ENCODE data around the gene MAFB.

- TF ChIP-seq, protein P1, sequence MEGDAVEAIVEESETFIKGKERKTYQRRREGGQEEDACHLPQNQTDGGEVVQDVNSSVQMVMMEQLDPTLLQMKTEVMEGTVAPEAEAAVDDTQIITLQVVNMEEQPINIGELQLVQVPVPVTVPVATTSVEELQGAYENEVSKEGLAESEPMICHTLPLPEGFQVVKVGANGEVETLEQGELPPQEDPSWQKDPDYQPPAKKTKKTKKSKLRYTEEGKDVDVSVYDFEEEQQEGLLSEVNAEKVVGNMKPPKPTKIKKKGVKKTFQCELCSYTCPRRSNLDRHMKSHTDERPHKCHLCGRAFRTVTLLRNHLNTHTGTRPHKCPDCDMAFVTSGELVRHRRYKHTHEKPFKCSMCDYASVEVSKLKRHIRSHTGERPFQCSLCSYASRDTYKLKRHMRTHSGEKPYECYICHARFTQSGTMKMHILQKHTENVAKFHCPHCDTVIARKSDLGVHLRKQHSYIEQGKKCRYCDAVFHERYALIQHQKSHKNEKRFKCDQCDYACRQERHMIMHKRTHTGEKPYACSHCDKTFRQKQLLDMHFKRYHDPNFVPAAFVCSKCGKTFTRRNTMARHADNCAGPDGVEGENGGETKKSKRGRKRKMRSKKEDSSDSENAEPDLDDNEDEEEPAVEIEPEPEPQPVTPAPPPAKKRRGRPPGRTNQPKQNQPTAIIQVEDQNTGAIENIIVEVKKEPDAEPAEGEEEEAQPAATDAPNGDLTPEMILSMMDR (IDR thresholded peaks at IDR 0.05), result no peak
- no peak for TF ChIP-seq POLR2A (IDR thresholded peaks at IDR 0.05)
Measured at GRCh38 chr20:40720826-40721225, 31.8 kb upstream of the MAFB start.
